Measurements from ENCODE around the gene SPPL2C. TPM values are rescaled to one million over a fixed set of nuclear protein-coding genes. Genes with fewer than 3 reads are reported as not detected.

The SPPL2C gene
- total RNA-seq, 1 donor from 2014 or later, result not detected

- DNase-seq (ENCODE audit: low read depth), result no peak
- no peak for TF ChIP-seq CTCF (conservative IDR thresholded peaks at IDR 0.05; ENCODE audit: low read depth, low read length)
- no peak overlapping the region for H3K4me3 ChIP-seq (ENCODE audit: low read depth, low read length)
Measured at GRCh38 chr17:45870342-45870974, 25.8 kb downstream of the SPPL2C start.

- H3K4me3 ChIP-seq (ENCODE audit: low read depth, low read length), result no peak overlapping the region
- DNase-seq (ENCODE audit: low read depth), result no peak
- no peak for TF ChIP-seq CTCF (conservative IDR thresholded peaks at IDR 0.05; ENCODE audit: low read depth, low read length)
Measured at GRCh38 chr17:45871718-45872117, 27.0 kb downstream of the SPPL2C start.

DNA sequence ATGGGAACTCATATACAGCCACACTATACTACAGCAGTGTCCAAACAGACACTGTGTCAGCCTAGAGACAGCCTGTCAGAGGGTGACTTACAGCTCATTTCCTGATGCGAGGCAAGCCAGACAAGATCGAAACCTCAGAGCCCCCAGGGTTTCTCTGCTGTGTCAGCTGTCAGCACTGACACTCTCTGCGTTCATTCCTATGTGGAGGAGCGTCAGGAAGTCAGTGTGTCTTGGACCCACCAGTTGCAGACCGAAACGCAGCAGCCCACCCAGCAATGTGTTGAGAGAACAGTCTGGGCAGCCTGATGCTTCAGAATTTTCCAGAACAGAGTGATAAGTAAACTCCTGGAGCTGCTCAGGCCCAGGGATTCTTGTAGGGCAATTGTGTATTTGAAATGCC lies 29.0 kb downstream of the SPPL2C start:
- TF ChIP-seq CTCF (conservative IDR thresholded peaks at IDR 0.05; ENCODE audit: low read depth, low read length), result no peak
- H3K4me3 ChIP-seq (ENCODE audit: low read depth, low read length), result no peak overlapping the region
- DNase-seq (ENCODE audit: low read depth), result no peak

DNA sequence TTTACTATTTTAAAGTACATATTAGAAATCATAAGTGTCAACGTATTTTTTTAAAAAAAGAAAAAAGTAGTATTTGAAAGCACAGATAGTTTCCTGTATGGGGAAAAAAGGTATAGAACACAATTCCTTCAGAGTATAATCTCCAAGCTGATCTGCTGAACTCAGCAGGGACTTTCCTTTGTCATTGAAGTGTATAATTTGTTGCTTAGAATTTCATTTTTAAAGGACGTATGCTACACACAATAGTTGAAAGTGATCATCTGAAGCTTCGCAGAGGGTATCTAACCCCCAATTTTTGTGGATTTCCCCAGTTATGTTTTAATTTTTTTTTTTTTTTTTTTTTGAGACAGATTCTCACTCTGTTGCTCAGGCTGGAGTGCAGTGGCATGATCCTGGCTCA lies 29.5 kb downstream of the SPPL2C start:
- DNase-seq (ENCODE audit: low read depth), result no peak
- no peak overlapping the region for H3K4me3 ChIP-seq (ENCODE audit: low read depth, low read length)
- no peak for TF ChIP-seq CTCF (conservative IDR thresholded peaks at IDR 0.05; ENCODE audit: low read depth, low read length)

GRCh38 chr17:45876539-45876938 lies 31.9 kb downstream of the SPPL2C start:
- no peak overlapping the region for H3K4me3 ChIP-seq (ENCODE audit: low read depth, low read length)
- no peak for DNase-seq (ENCODE audit: low read depth)
- TF ChIP-seq CTCF (conservative IDR thresholded peaks at IDR 0.05; ENCODE audit: low read depth, low read length), result no peak

DNA sequence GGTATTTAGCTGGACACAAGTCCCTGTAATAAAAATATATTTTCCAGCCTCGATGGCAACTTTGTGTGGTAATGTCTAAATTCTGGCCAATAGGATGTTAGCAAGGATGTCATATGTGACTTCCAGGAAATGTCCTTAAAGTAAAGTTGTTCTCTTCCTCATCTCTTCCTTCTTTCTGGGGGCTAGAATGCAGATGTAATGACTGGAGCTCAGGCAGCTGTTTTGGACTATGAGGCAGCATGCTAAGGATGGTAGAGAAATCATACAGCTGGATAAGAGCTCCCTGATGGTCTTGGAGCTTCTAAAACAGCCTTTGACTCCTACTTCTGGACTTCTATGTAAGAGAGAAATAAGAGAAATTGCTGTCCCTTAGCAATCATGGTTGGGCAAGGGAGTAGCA lies 32.8 kb downstream of the SPPL2C start:
- DNase-seq (ENCODE audit: low read depth), result no peak
- H3K4me3 ChIP-seq (ENCODE audit: low read depth, low read length), result no peak overlapping the region
- no peak for TF ChIP-seq CTCF (conservative IDR thresholded peaks at IDR 0.05; ENCODE audit: low read depth, low read length)

DNA sequence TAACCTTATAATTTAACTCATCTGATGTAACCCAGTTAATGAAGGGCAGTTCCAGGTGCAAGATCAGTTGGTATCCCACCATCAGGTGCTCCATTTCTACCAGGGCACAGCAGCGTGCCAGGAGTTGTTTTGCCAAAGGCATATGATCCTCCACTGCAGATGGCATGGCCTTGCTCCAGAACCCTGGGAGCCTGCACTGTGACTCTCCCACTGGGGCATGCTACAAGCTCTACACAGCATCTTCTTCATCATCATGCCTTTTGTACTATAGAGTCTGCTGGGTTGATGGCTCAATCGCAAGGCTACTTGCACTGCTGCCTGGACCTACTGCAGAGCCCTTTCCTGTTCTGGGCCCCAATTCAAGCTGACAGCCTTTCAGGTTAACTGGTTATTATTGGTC lies 38.4 kb downstream of the SPPL2C start:
- no peak for TF ChIP-seq CTCF (conservative IDR thresholded peaks at IDR 0.05; ENCODE audit: low read depth, low read length)
- no peak overlapping the region for H3K4me3 ChIP-seq (ENCODE audit: low read depth, low read length)
- DNase-seq (ENCODE audit: low read depth), result no peak

Measured in epithelial cell of proximal tubule (primary cell).